B cell (primary cell): ENCODE data around the gene STX4. TPM values are rescaled to one million over a fixed set of nuclear protein-coding genes. Genes with fewer than 3 reads are reported as not detected.

ENCODE experiments used
- ATAC-seq: fragments of 200-7000 bp; cut with Tn5 transposase; one replicate; pipeline ENCODE4 v1.10.0; 2021; ENCODE audit warnings: low read depth, mild to moderate bottlenecking, moderate number of reproducible peaks, moderate library complexity
- CTCF ChIA-PET: fragments of 350-600 bp; sonication (Branson Sonifier 250); formaldehyde crosslinking; loops from one replicate; lab custom pipeline; 2021; ENCODE audit warnings: antibody characterized with exemption, inconsistent platforms; lab: Charles Lee
- POLR2A ChIA-PET: fragments of 350-600 bp; sonication (Branson Sonifier 250); formaldehyde crosslinking; loops from one replicate; lab custom pipeline; 2021; ENCODE audit warnings: antibody characterized with exemption; lab: Charles Lee
- DNase-seq: peaks from one replicate; pipeline ENCODE4 v3.0.0; 2013
- H2AFZ ChIP-seq: 2 replicates; pipeline ENCODE4 v1.6.1; 2012; ENCODE audit warnings: mild to moderate bottlenecking, low read depth, low read length; ENCODE audit not compliant: insufficient read depth, poor library complexity, severe bottlenecking
- H3K27ac ChIP-seq, 2 donors: 1 replicate in 1 of 2; 2 replicates in 1 of 2; pipeline ENCODE4 v1.5.1; 2012 to 2013; ENCODE audit warnings: low read length in 2 of 2, mild to moderate bottlenecking in 2 of 2, moderate library complexity in 1 of 2
- H3K27me3 ChIP-seq, 4 experiments: fragments of 200-600 bp in 1 of 4; sonication (generic) in 1 of 4; replicated peaks in 1 of 4; 1 replicate in 2 of 4; 2 replicates in 2 of 4; pipeline versions ENCODE4 v1.6.1 to v1.7.0; 2013 to 2016; ENCODE audit warnings: low read length in 3 of 4, mild to moderate bottlenecking in 2 of 4, mixed read lengths in 1 of 4, moderate library complexity in 1 of 4; ENCODE audit not compliant: insufficient read depth in 4 of 4, control insufficient read depth in 3 of 4; ENCODE audit errors: control extremely low read depth in 1 of 4
- H3K36me3 ChIP-seq, 2 experiments: replicated peaks in 1 of 2; 1 replicate in 1 of 2; 2 replicates in 1 of 2; pipeline versions ENCODE4 v1.6.1 to v1.7.1; 2013; ENCODE audit warnings: low read length in 1 of 2; ENCODE audit not compliant: insufficient read depth in 2 of 2, control insufficient read depth in 1 of 2; ENCODE audit errors: control extremely low read depth in 1 of 2, extremely low read depth in 1 of 2
- H3K4me1 ChIP-seq, 2 donors: fragments of 200-600 bp in 1 of 2; sonication (generic) in 1 of 2; 1 replicate in 1 of 2; 2 replicates in 1 of 2; pipeline versions ENCODE4 v1.5.1 to v1.6.1; 2013 to 2017; ENCODE audit warnings: low read length in 2 of 2; ENCODE audit not compliant: control insufficient read depth in 2 of 2, insufficient read depth in 2 of 2
- H3K4me2 ChIP-seq: replicated peaks from 2 replicates; pipeline ENCODE3; 2012; ENCODE audit warnings: mild to moderate bottlenecking, low read depth, low read length; ENCODE audit not compliant: poor library complexity, severe bottlenecking
- H3K4me3 ChIP-seq, 5 experiments: fragments of 200-600 bp in 1 of 5; sonication (generic) in 1 of 5; 1 replicate in 3 of 5; 2 replicates in 2 of 5; pipeline versions ENCODE4 v1.5.1 to v1.7.0; 2011 to 2016; ENCODE audit warnings: low read length in 4 of 5, mild to moderate bottlenecking in 4 of 5, low read depth in 2 of 5, control low read depth in 1 of 5, moderate library complexity in 1 of 5; ENCODE audit not compliant: insufficient read depth in 1 of 5; ENCODE audit errors: control extremely low read depth in 1 of 5, extremely low read depth in 1 of 5
- H3K79me2 ChIP-seq: fragments of 200-600 bp; sonication (generic); one replicate; pipeline ENCODE4 v1.6.0; 2016; ENCODE audit warnings: low read length; ENCODE audit not compliant: control insufficient read depth, insufficient read depth
- H3K9ac ChIP-seq: fragments of 200-600 bp; sonication (generic); 2 replicates; pipeline ENCODE4 v1.6.1; 2017; ENCODE audit warnings: mild to moderate bottlenecking, low read length, moderate library complexity
- H3K9me3 ChIP-seq, 3 donors: one replicate each; pipeline versions ENCODE4 v1.6.1 to v1.7.1; 2013; ENCODE audit warnings: low read length in 2 of 3; ENCODE audit not compliant: control insufficient read depth in 2 of 3, insufficient read depth in 1 of 3; ENCODE audit errors: control extremely low read depth in 1 of 3
- H4K20me1 ChIP-seq: 2 replicates; pipeline ENCODE4 v1.6.0; 2012; ENCODE audit warnings: mild to moderate bottlenecking, low read length; ENCODE audit not compliant: insufficient read depth, control insufficient read depth, poor library complexity, severe bottlenecking
- H3K27ac Mint-ChIP-seq: one replicate; pipeline ENCODE4 v1.8.0; 2021; ENCODE audit warnings: mixed read lengths
- H3K27me3 Mint-ChIP-seq: one replicate; pipeline ENCODE4 v1.8.0; 2021; ENCODE audit warnings: mixed read lengths
- H3K4me1 Mint-ChIP-seq: one replicate; pipeline ENCODE4 v1.8.0; 2021; ENCODE audit warnings: mixed read lengths
- H3K4me3 Mint-ChIP-seq: one replicate; pipeline ENCODE4 v1.8.0; 2021; ENCODE audit warnings: mixed read lengths
- H3K9me3 Mint-ChIP-seq: one replicate; pipeline ENCODE4 v1.8.0; 2022; ENCODE audit warnings: mixed read lengths; ENCODE audit not compliant: insufficient read depth
- EZH2 ChIP-seq: IDR thresholded peaks from 2 replicates; pipeline ENCODE4 v1.6.1; 2012; ENCODE audit warnings: borderline replicate concordance, low read depth, mild to moderate bottlenecking, moderate library complexity, low read length; ENCODE audit not compliant: insufficient read depth, poor library complexity, severe bottlenecking
- WGBS: methylation state at CpG from one replicate; pipeline ENCODE4 v1.1.5; 2013; ENCODE audit warnings: missing lambda C conversion rate; ENCODE audit not compliant: insufficient coverage; 5-methylcytosine and 5-hydroxymethylcytosine counted together
- intact Hi-C: fragments of 100-400 bp; cut with micrococcal nuclease; formaldehyde crosslinking; loops from one replicate; pipeline ENCODE4 v1.10.0; 2022
- polyA plus RNA-seq: library from polyadenylated mRNA; depleted of rRNA; stranded (reverse); fragments of >200 nt; gene quantifications from 2 replicates; pipeline ENCODE4 v1.2.3, GENCODE V29; 2012
- total RNA-seq, 2 donors: library from RNA; stranded (reverse); fragments of 120-200 nt in 1 of 2; gene quantifications; 1 replicate in 1 of 2; 2 replicates in 1 of 2; pipeline versions ENCODE4 v1.2.3 to v1.2.4, GENCODE V29; 2013 to 2022
- TF ChIP-seq, protein P1 (sequence below): fragments of 200-600 bp; IDR thresholded peaks from one replicate; pipeline ENCODE4 v1.8.0; 2022; ENCODE audit warnings: antibody characterized with exemption, mild to moderate bottlenecking

Gene STX4
- total and polyA plus RNA-seq, 2 donors (not counting 1 experiment from before 2014, with no cell fraction given) = 120 to 133 TPM

DNA sequence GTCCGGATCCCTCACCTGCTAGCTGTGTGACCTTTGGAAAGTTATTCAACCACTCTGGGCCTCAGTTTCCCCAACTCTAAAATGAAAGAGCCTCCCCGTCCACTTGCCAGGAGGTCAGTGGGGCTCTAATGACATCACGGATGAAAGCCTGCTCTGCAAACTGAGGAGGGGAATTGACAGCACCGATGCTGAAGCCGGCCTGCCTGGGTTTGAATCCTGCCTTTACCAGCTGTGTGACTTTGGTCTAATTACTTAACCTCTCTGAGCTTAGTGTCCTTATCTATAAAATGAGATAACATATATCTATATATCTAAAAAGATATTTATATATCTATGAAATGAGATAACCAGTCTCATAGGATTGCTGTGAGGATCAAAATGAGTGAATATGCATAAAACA is 24.8 kb upstream of the STX4 start:
- ATAC-seq = no peak
- no peak for DNase-seq
- intact Hi-C loops = no loop called here
- Mint-ChIP-seq H3K9me3 (no peaks in the 10 kb centered on the region), H3K27me3 (peaks cover 35% of the 10 kb centered on the region), H3K27ac (no peak overlapping the region), H3K4me3 (no peak overlapping the region), H3K4me1 (peaks cover 18% of the 10 kb centered on the region)
- Histone ChIP-seq H3K27ac (no peak overlapping the region), H3K4me3 (no peak overlapping the region), H3K79me2 (no peaks in the 10 kb centered on the region), H4K20me1 (no peaks in the 10 kb centered on the region), H3K9ac (no peak overlapping the region), H3K36me3 (no peaks in the 10 kb centered on the region), H3K4me2 (no peak overlapping the region), H2AFZ (no peak overlapping the region), H3K9me3 (peaks cover 0 to 13% (median 0%) of the 10 kb centered on the region in 3 donors), H3K4me1 (peaks cover 6 to 10% of the 10 kb centered on the region in 2 donors), H3K27me3 (peaks cover 0 to 37% (median 18%) of the 10 kb centered on the region in 4 experiments)
- POLR2A ChIA-PET = no interaction called here
- 100% methylated on average over 1 of the region's 5 CpGs for WGBS
- CTCF ChIA-PET = interaction anchor here (0.6 kb wide), 1 partner anchor 23 kb away, joined by 3 read pairs; no protein-coding TSS in a partner anchor
- TF ChIP-seq EZH2 = no peak
- TF ChIP-seq, protein P1, sequence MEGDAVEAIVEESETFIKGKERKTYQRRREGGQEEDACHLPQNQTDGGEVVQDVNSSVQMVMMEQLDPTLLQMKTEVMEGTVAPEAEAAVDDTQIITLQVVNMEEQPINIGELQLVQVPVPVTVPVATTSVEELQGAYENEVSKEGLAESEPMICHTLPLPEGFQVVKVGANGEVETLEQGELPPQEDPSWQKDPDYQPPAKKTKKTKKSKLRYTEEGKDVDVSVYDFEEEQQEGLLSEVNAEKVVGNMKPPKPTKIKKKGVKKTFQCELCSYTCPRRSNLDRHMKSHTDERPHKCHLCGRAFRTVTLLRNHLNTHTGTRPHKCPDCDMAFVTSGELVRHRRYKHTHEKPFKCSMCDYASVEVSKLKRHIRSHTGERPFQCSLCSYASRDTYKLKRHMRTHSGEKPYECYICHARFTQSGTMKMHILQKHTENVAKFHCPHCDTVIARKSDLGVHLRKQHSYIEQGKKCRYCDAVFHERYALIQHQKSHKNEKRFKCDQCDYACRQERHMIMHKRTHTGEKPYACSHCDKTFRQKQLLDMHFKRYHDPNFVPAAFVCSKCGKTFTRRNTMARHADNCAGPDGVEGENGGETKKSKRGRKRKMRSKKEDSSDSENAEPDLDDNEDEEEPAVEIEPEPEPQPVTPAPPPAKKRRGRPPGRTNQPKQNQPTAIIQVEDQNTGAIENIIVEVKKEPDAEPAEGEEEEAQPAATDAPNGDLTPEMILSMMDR = no peak

DNA sequence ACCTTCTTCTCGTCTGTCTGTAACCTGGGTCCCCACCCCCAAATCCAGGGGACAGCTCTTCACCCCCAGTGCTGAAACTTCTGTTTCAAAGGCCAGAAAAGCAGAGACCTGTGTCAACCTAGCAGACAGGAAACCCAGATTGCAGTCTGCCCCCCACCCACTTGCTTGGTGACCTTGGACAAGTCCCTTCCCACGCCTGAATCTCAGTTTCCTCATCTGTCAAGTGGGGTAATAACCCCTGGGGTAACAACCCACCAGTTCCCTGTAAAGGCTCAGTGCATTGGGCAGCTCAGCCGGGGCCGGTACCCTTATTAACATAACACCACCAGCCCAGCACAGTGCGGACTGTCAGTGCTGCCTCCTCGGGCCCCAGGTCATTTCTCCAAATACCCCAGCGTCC is 24.2 kb upstream of the STX4 start:
- no peak overlapping the region for H2AFZ ChIP-seq
- Mint-ChIP-seq H3K27me3 (peaks cover 37% of the 10 kb centered on the region), H3K4me1 (peaks cover 20% of the 10 kb centered on the region), H3K4me3 (no peak overlapping the region), H3K9me3 (no peaks in the 10 kb centered on the region), H3K27ac (no peak overlapping the region)
- no peak overlapping the region for H3K27ac ChIP-seq
- no peak overlapping the region for H3K4me3 ChIP-seq
- ChIA-PET POLR2A (no interaction called here), CTCF (interaction anchor here (0.6 kb wide), 1 partner anchor 23 kb away, joined by 3 read pairs; no protein-coding TSS in a partner anchor)
- no peak overlapping the region for H3K4me2 ChIP-seq
- H3K27me3 ChIP-seq = peaks cover 0 to 37% (median 18%) of the 10 kb centered on the region in 4 experiments
- ATAC-seq = no peak
- H3K4me1 ChIP-seq = peaks cover 6 to 10% of the 10 kb centered on the region in 2 donors
- 75% methylated on average over 7 of the region's 7 CpGs for WGBS
- DNase-seq = no peak
- peaks cover 0 to 14% (median 0%) of the 10 kb centered on the region in 3 donors for H3K9me3 ChIP-seq
- H4K20me1 ChIP-seq = no peaks in the 10 kb centered on the region
- no peaks in the 10 kb centered on the region for H3K36me3 ChIP-seq
- H3K79me2 ChIP-seq = no peaks in the 10 kb centered on the region
- H3K9ac ChIP-seq = no peak overlapping the region
- intact Hi-C loops = no loop called here
- TF ChIP-seq EZH2 = no peak
- TF ChIP-seq, protein P1 = no peak
